Activated CD8-positive, alpha-beta memory T cell treated with anti-CD3 and anti-CD28 coated beads for 24 hours (primary cell): ENCODE measurements around the gene USE1.
A peak's percentile ranks its signal among the peaks of the same experiment; 100 is the strongest.

Source experiments
- DNase-seq: peaks from one replicate; pipeline ENCODE4 v3.0.0-alpha.2; 2020

The USE1 gene

DNA sequence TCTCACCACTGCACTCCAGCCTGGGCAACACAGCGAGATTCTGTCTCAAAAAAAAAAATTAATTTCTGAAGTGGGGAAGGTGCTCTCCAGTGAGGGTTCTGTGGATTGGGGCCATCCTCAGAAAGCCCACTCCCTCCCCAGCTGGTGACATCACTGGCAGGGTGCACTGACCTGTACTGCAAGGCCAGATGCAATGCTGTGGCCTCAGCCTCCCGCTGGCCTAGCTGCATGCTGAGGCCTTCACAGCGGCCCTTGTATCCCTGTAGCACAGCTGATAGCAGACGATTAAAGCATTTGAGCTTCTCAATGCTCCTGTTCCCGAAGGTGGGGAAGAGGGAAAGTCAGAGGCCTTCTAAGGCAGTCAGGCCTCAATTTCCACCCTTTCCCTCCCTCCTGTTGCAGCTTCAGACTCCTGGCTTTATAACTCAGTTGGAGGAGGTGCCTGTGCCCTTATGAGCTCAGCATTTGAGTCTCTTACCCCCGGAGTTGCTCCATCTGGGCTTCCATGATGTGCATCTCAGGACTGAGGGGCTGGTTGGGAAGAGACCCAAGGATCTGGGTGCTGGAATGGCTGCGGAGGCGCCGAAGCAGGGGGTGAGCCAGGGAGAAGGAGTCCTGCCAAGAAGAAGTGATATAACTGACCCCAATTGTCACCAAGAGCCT lies 44.1 kb downstream of the USE1 start:
- no peak for DNase-seq

DNA sequence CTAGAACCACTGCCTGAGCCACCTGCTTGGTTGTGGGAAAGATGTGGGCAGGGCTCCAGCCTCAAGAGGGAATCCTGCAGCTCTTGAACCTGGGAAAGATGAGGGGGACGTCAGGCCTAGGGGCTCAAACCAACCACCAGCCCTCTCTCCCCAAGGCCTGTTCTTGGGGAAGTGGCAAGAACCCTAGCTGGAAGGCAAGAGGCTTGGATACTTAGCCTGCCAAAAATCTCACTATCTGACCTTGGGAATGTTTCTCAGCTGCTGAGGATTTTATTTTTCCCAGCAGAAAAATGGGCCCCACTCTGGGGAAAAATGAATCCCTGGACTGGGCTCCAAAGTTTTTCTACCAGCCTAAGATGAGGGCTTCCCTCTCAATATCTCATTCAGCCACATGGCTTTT lies 44.8 kb downstream of the USE1 start:
- DNase-seq, result no peak

- DNase-seq, result peak; percentile 96
Observed at GRCh38 chr19:17260842-17261325, 45.7 kb downstream of the USE1 start.

DNA sequence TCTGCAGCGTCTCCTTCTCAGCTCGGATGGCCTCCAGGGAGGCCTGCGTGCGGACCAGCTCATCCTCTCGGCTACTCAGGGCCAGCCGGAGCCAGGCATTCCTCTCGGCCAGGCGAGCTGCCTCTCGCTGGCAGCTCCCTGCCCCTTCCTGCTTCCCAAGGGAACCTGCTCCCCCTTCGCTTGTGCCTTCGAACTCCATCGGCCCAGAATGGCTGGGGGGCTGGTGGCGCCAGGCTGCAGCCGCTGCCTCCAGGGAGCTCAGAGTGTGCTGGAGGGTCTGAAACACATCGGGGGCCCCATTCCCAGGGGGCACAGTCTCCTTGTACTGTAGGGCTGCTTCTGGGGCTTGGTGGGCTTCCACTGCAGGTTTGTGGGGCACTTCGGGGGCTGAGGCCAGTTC lies 47.4 kb downstream of the USE1 start:
- no peak for DNase-seq

- no peak for DNase-seq
Observed at GRCh38 chr19:17263712-17264640, 48.8 kb downstream of the USE1 start.

GRCh38 chr19:17264641-17264979 lies 49.5 kb downstream of the USE1 start, which contains the start of gene USHBP1:
USHBP1 (minus strand) TSS chr19:17264745; CDS start chr19:17264299, 446 bp downstream.
- DNase-seq, result no peak

DNA sequence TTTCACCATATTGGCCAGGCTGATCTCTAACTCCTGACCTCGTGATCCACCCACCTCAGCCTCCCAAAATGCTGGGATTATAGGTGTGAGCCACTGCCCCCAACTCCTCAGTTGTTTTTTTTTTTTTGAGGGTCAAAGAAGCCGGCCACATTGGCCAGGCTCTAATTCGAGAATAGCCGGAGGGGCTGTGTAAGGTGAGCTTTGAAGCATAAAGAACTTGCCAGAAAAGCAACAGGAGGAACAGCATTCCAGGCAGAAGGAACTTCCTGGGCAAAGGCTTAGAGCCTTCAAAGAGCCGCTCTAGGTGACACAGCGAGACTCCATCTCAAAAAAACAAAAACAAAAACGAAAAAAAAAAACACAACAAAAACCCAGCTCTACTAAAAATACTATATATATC lies 50.9 kb downstream of the USE1 start:
- no peak for DNase-seq

GRCh38 chr19:17266589-17266974 lies 51.4 kb downstream of the USE1 start:
- no peak for DNase-seq

- DNase-seq, result peak; percentile 92
Observed at GRCh38 chr19:17266975-17267788, 52.0 kb downstream of the USE1 start, which contains the start of gene BABAM1. BABAM1 (plus strand) TSS chr19:17267443; CDS start chr19:17268807, 1,364 bp downstream.

DNA sequence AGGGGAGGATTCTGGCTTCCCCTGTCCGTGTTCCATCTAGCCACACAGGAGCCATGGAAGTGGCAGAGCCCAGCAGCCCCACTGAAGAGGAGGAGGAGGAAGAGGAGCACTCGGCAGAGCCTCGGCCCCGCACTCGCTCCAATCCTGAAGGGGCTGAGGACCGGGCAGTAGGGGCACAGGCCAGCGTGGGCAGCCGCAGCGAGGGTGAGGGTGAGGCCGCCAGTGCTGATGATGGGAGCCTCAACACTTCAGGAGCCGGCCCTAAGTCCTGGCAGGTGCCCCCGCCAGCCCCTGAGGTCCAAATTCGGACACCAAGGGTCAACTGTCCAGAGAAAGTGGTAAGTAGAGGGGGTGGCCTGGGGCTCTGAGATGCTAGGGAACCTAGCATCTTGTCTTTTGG lies 53.6 kb downstream of the USE1 start:
- DNase-seq, result no peak
